ENCODE measurements around the gene WRAP53.

Gene WRAP53

DNA sequence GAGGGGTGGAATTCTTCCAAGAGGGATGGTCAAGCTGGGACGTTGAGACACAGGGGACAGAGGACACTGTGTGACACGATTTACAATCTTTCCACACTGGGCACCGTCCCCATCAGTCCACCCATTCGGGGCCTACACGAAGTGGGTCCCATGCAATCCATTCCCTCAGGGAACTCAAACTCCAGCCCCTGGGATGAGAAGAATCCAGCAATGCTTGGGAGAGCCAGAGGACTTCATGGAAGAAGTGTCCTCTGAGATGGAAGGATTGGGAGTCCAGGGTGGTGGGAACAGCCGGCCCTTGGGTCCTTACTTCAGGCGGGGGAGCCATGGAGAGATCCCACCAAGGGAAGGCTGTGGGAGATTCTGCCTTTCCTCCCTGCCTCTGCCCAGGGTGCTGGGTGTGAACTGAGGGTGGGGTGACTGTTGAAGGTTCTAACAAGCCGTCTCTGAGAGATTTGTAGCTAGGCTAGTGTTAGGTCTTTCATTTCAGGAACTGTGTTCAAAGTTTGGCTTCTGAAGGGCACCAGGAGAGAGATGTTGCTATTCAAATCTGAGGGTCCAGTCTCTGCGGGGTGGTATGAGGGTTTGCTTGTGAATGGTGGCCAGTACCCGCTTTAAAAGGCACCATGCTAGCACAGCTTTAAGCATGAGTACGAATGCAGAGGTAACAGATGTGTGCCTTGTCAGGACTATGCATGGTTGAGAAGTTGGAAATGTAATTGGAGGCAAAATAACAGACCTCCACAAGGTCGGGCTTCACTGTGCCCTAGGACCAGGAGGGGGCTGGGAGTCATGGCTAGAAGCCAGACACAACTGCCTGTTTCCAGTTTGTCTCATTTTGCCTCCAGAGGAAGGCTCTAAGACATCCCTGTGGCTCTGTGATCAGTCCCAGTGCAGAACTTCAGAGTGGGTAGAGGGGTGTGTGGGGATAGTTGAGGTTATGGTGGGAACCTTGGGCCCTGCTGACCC is 35.6 kb upstream of the WRAP53 start:
- no peak for FAIRE-seq
- DNase-seq (ENCODE audit: insufficient read length, low spot score), result no peak
- TF ChIP-seq PAX5 (IDR thresholded peaks at IDR 0.05; ENCODE audit: insufficient read depth, low read length, severe bottlenecking), result no peak
- no peak for TF ChIP-seq SPI1 (IDR thresholded peaks at IDR 0.05; ENCODE audit: low read depth, low read length)
- no peak for TF ChIP-seq POLR2A (IDR thresholded peaks at IDR 0.05; ENCODE audit: low read depth, low read length)
- no peak for TF ChIP-seq POLR2AphosphoS5 (IDR thresholded peaks at IDR 0.05; ENCODE audit: low read depth, low read length)
- TF ChIP-seq POU2F2 (IDR thresholded peaks at IDR 0.05; ENCODE audit: low read depth, low read length), result no peak
- no peak for TF ChIP-seq TAF1 (IDR thresholded peaks at IDR 0.05; ENCODE audit: low read depth, low read length)

- FAIRE-seq (no peak), DNase-seq (ENCODE audit: insufficient read length, low spot score) (no peak)
- TF ChIP-seq TAF1 (IDR thresholded peaks at IDR 0.05; ENCODE audit: low read depth, low read length) (no peak), SPI1 (IDR thresholded peaks at IDR 0.05; ENCODE audit: low read depth, low read length) (no peak), POLR2AphosphoS5 (IDR thresholded peaks at IDR 0.05; ENCODE audit: low read depth, low read length) (no peak), POU2F2 (IDR thresholded peaks at IDR 0.05; ENCODE audit: low read depth, low read length) (no peak), POLR2A (IDR thresholded peaks at IDR 0.05; ENCODE audit: low read depth, low read length) (no peak), PAX5 (IDR thresholded peaks at IDR 0.05; ENCODE audit: insufficient read depth, low read length, severe bottlenecking) (no peak)
Observed at GRCh38 chr17:7654832-7655540, 33.3 kb upstream of the WRAP53 start.

- TF ChIP-seq POU2F2 (IDR thresholded peaks at IDR 0.05; ENCODE audit: low read depth, low read length), result no peak
- no peak for TF ChIP-seq POLR2AphosphoS5 (IDR thresholded peaks at IDR 0.05; ENCODE audit: low read depth, low read length)
- TF ChIP-seq POLR2A (IDR thresholded peaks at IDR 0.05; ENCODE audit: low read depth, low read length), result no peak
- no peak for TF ChIP-seq SPI1 (IDR thresholded peaks at IDR 0.05; ENCODE audit: low read depth, low read length)
- TF ChIP-seq PAX5 (IDR thresholded peaks at IDR 0.05; ENCODE audit: insufficient read depth, low read length, severe bottlenecking), result no peak
- no peak for TF ChIP-seq TAF1 (IDR thresholded peaks at IDR 0.05; ENCODE audit: low read depth, low read length)
- no peak for FAIRE-seq
- DNase-seq (ENCODE audit: insufficient read length, low spot score), result no peak
Observed at GRCh38 chr17:7655541-7655840, 32.8 kb upstream of the WRAP53 start.

- TF ChIP-seq SPI1 (IDR thresholded peaks at IDR 0.05; ENCODE audit: low read depth, low read length), result peak; percentile 21; the same call in 1 of the 2 replicates
- TF ChIP-seq POLR2AphosphoS5 (IDR thresholded peaks at IDR 0.05; ENCODE audit: low read depth, low read length), result no peak
- no peak for DNase-seq (ENCODE audit: insufficient read length, low spot score)
- FAIRE-seq, result no peak
Observed at GRCh38 chr17:7656958-7657609, 31.2 kb upstream of the WRAP53 start.

DNA sequence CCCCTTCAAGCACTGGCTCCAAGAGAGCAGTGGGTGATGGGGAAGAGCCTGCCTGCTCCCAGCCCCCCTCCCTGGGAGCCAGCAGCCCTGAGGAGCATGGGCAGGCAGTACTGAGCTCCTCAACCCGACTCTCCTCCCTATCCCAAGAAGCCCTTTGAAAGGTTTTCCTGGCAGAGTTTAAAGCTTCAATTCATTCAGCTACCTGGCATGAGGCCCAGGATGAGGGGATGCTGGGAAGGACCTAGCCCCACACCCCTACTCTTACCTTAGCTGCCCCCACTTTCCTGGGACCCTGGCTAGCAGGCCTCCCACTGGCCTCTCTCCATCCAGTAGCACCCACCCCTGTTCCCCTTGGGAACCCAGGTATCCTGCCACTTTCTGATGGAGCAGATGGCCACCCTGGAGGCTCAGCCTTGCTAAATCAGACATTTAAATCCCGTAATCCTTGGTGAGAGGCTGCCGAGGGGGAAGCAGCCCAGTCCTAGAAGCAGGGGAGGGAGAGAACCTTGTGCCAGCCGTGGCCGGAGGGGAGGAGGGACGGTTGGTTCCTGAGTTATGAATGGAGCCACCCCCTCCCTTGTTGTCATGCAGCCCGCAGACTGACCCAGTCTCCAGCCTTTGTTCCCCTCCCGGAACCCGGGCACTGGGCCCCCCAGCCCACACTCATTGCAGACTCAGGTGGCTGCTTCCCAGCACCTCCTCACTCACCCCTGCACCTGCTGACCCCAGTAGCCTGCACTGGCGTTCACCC is 20.4 kb upstream of the WRAP53 start:
- DNase-seq (ENCODE audit: insufficient read length, low spot score) (no peak), FAIRE-seq (no peak)
- TF ChIP-seq POLR2AphosphoS5 (IDR thresholded peaks at IDR 0.05; ENCODE audit: low read depth, low read length), result no peak
- peak; percentile 33; the same call in 1 of the 2 replicates for TF ChIP-seq POLR2A (IDR thresholded peaks at IDR 0.05; ENCODE audit: low read depth, low read length)

DNA sequence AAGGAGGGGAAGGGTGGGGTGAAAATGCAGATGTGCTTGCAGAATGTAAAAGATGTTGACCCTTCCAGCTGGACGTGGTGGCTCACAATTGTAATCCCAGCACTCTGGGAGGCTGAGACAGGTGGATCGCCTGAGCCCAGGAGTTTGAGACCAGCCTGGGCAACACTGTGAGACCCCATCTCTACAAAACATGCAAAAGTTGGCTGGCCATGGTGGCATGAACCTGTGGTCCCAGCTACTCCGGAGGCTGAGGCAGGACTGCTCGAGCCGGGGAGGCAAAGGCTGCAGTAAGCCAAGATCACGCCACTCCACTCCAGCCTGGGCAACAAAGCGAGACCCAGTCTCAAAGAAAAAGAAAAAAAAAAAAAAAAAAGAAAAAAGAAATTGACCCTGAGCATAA is 19.8 kb upstream of the WRAP53 start:
- no peak for TF ChIP-seq POLR2A (IDR thresholded peaks at IDR 0.05; ENCODE audit: low read depth, low read length)
- TF ChIP-seq POLR2AphosphoS5 (IDR thresholded peaks at IDR 0.05; ENCODE audit: low read depth, low read length), result no peak
- no peak for TF ChIP-seq PAX5 (IDR thresholded peaks at IDR 0.05; ENCODE audit: insufficient read depth, low read length, severe bottlenecking)
- no peak for TF ChIP-seq POU2F2 (IDR thresholded peaks at IDR 0.05; ENCODE audit: low read depth, low read length)
- no peak for TF ChIP-seq TAF1 (IDR thresholded peaks at IDR 0.05; ENCODE audit: low read depth, low read length)
- TF ChIP-seq SPI1 (IDR thresholded peaks at IDR 0.05; ENCODE audit: low read depth, low read length), result no peak
- FAIRE-seq (no peak), DNase-seq (ENCODE audit: insufficient read length, low spot score) (no peak)

DNA sequence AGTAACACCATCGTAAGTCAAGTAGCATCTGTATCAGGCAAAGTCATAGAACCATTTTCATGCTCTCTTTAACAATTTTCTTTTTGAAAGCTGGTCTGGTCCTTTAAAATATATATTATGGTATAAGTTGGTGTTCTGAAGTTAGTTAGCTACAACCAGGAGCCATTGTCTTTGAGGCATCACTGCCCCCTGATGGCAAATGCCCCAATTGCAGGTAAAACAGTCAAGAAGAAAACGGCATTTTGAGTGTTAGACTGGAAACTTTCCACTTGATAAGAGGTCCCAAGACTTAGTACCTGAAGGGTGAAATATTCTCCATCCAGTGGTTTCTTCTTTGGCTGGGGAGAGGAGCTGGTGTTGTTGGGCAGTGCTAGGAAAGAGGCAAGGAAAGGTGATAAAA is 15.0 kb upstream of the WRAP53 start:
- DNase-seq (ENCODE audit: insufficient read length, low spot score) (no peak), FAIRE-seq (peak; percentile 52)
- TF ChIP-seq POLR2A (IDR thresholded peaks at IDR 0.05; ENCODE audit: low read depth, low read length) (no peak), TAF1 (IDR thresholded peaks at IDR 0.05; ENCODE audit: low read depth, low read length) (no peak), SPI1 (IDR thresholded peaks at IDR 0.05; ENCODE audit: low read depth, low read length) (no peak), POU2F2 (IDR thresholded peaks at IDR 0.05; ENCODE audit: low read depth, low read length) (no peak), PAX5 (IDR thresholded peaks at IDR 0.05; ENCODE audit: insufficient read depth, low read length, severe bottlenecking) (no peak), POLR2AphosphoS5 (IDR thresholded peaks at IDR 0.05; ENCODE audit: low read depth, low read length) (no peak)

DNA sequence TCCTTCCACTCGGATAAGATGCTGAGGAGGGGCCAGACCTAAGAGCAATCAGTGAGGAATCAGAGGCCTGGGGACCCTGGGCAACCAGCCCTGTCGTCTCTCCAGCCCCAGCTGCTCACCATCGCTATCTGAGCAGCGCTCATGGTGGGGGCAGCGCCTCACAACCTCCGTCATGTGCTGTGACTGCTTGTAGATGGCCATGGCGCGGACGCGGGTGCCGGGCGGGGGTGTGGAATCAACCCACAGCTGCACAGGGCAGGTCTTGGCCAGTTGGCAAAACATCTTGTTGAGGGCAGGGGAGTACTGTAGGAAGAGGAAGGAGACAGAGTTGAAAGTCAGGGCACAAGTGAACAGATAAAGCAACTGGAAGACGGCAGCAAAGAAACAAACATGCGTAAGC is 13.3 kb upstream of the WRAP53 start:
- DNase-seq (ENCODE audit: insufficient read length, low spot score) (no peak), FAIRE-seq (no peak)
- TF ChIP-seq PAX5 (IDR thresholded peaks at IDR 0.05; ENCODE audit: insufficient read depth, low read length, severe bottlenecking) (no peak), TAF1 (IDR thresholded peaks at IDR 0.05; ENCODE audit: low read depth, low read length) (no peak), POU2F2 (IDR thresholded peaks at IDR 0.05; ENCODE audit: low read depth, low read length) (no peak), POLR2A (IDR thresholded peaks at IDR 0.05; ENCODE audit: low read depth, low read length) (no peak), POLR2AphosphoS5 (IDR thresholded peaks at IDR 0.05; ENCODE audit: low read depth, low read length) (no peak), SPI1 (IDR thresholded peaks at IDR 0.05; ENCODE audit: low read depth, low read length) (no peak)

DNA sequence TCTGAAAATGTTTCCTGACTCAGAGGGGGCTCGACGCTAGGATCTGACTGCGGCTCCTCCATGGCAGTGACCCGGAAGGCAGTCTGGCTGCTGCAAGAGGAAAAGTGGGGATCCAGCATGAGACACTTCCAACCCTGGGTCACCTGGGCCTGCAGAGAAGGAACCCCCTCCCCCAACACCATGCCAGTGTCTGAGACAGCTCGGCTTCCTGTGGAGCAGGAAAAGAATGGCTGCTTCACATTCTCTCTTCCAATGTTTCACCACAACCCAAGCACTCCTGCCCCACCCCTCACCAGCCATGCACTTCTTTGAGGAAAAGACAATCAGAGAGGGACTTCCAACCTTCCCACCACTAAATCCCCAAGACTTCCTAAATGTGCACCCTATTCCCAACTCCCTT is 11.7 kb upstream of the WRAP53 start:
- TF ChIP-seq POU2F2 (IDR thresholded peaks at IDR 0.05; ENCODE audit: low read depth, low read length) (no peak; the same call in 1 of the 2 replicates), SPI1 (IDR thresholded peaks at IDR 0.05; ENCODE audit: low read depth, low read length) (no peak), POLR2AphosphoS5 (IDR thresholded peaks at IDR 0.05; ENCODE audit: low read depth, low read length) (no peak), POLR2A (IDR thresholded peaks at IDR 0.05; ENCODE audit: low read depth, low read length) (no peak), PAX5 (IDR thresholded peaks at IDR 0.05; ENCODE audit: insufficient read depth, low read length, severe bottlenecking) (no peak), TAF1 (IDR thresholded peaks at IDR 0.05; ENCODE audit: low read depth, low read length) (no peak)
- DNase-seq (ENCODE audit: insufficient read length, low spot score) (no peak), FAIRE-seq (no peak)

All from GM12891 (cell line).